Spleen (tissue), 7 donors: ENCODE data around the gene PADI4.

Experiments used
- CTCF ChIP-seq, 11 experiments: fragments of 200-600 bp in 7 of 11; fragments of 450-650 bp in 4 of 11; sonication (generic) in 4 of 11; IDR thresholded peaks in 8 of 11; conservative IDR thresholded peaks in 3 of 11; 1 replicate in 7 of 11; 2 replicates in 4 of 11; pipeline versions ENCODE4 v1.4.0 to v1.8.0; 2016 to 2021; ENCODE audit warnings: antibody characterized with exemption in 11 of 11, inconsistent platforms in 4 of 11, mild to moderate bottlenecking in 1 of 11
- POLR2A ChIP-seq, 3 donors: fragments of 450-650 bp; IDR thresholded peaks; one replicate each; pipeline ENCODE4 v1.5.1; 2017; ENCODE audit warnings: antibody characterized with exemption in 3 of 3, mild to moderate bottlenecking in 1 of 3
- donor health status: DM: no; HTN: no; CAD: no; lungs with moderate emphysema.
- donor health status: DM: no; HTN: no; CAD: no.
- donor health status: DM: no; HTN: no; CAD: no.

DNA sequence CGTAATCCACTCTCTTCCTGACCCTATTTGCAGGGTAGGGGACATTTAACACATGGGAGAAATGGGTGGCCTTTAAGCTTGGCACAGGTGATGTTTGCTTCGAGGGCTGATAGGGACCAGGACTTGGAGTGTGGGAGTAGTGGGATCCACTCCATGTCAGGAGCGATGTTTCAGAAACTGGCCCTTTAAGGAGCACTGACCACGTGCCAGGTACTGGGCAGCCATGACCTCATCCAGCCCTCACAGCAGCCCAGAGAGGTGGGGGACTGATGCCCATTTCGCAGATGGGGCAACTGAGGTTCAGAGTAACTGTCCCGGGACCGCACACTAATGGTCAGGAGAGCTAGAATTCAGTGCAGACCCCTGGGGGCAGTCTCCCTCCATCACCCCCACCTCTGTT lies 47.7 kb upstream of the PADI4 start:
- TF ChIP-seq CTCF (IDR thresholded peaks at IDR 0.05 in 8 of 11, conservative IDR thresholded peaks at IDR 0.05 in 3 of 11) (no peak), POLR2A (IDR thresholded peaks at IDR 0.05) (no peak)
